GM21825 (cell line): ENCODE results near the gene ESRRG.

Experiments used
- ATAC-seq: cut with Tn5 transposase; IDR thresholded peaks from one replicate; pipeline ENCODE4 v1.9.1; 2021; ENCODE audit warnings: mild to moderate bottlenecking, moderate library complexity; ENCODE audit not compliant: unreplicated experiment

ESRRG gene

GRCh38 chr1:216523043-216523442 is 200.2 kb downstream of the ESRRG start:
- ATAC-seq = no peak

DNA sequence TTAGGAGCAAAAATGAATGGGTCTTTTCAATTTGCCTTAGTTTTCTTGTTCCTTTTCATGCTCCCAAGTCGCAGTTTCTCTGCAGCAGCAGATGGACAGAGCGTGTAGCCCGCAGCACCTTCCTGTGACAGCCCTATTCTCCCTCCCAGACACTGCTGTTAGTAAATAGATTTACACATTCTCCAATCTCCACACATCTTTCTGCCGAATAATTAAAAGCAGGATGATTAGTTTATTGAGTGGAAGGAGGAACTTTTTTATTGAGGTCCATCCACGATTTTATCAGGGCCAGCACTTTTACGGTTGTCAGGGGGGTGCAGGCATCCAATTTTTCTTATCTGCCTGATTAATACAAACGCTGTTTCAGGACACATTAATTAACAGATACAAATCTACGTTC is 201.8 kb downstream of the ESRRG start:
- ATAC-seq = no peak

- no peak for ATAC-seq
These were observed 204.2 kb downstream of the ESRRG start for GRCh38 chr1:216518844-216519627.

DNA sequence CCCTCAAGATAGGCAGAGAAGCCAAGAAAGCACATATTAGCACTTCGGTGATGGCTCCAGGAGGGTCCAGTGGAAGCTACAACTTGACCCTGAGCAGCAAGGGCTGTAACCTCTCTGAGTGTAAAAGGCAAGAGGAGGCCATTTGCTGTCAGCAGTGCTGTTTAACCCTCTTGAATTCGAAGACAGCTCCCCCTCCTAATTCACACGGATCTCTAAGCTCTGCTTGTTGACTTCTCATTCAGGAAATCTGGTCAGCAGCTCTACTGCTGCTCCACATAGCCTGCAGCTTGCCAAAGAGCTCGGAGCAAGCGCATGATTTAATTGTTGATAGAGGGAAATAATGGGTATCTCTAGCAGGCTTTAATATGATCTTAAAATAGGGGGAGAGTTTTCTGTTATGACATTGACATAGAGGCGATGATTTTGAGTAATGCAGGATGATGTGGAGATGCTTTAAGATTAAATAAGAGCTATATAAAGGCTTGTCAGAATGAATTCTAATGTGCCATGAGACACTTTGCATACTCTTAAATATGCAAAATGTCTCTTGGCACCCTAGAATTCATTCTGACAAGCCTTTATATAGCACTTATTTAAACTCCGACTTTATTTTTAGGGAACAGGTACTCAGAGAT is 220.6 kb downstream of the ESRRG start:
- no peak for ATAC-seq

DNA sequence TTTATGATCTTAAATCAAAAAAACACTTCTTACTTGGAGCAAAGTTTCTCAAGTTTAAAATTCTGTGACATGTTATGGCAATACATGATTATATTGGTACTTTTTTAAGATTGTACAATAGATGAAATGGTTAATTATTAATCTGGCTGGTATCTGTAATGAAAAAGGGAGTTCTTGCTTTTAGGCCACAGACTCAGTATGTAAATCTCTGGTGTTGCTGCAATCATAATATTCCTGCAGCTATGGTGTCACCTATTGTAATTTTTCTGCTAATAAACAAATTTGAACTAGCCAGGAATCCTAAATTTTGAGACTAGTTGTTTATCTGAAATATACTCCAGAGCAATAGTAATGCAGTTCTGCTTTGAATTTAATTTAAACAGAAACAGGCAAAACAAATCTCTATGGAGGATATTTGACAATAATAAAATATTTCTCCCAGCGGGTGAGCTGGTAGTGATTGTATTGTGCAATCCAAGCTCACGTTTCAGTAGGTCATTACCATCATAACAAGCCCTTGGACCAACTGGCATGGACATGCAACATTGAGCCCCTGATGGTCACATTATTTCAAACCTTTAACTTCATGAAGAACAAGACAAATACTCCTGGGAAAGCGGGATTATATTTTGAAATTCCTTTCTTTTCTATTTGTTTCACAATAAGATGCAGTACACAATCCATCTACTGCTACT is 222.8 kb downstream of the ESRRG start:
- no peak for ATAC-seq

DNA sequence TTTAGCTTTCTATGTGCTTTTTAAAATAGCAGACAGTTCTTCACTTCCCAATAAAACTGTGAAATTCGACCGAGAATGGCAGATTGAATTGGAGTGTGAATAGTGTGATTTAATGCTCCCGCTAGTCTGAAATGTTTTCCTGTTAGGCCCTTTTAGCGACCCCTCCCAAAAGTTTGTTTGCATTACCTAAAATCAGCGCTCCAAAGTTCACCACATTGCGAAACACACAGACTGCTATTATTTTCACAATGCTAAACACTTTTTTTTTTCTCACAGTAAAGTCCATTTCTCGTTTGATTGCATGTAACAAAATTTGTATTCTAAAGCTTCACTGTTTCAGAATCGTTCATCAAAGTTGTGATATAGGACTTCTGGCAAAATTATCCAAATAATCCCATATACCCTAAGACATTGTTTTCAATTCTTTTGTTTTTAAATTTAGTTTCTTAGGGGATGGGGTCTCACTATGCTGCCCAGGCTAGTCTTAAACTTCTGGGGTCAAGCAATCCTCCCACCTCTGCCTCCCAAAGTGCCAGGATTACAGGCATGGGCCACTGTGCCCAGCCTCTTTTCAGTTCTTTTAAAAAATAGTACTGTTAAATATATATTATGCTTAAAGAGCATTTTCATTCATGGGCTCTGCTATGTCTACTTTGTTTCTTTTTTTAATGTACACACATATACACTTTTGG is 223.5 kb downstream of the ESRRG start:
- ATAC-seq = no peak

DNA sequence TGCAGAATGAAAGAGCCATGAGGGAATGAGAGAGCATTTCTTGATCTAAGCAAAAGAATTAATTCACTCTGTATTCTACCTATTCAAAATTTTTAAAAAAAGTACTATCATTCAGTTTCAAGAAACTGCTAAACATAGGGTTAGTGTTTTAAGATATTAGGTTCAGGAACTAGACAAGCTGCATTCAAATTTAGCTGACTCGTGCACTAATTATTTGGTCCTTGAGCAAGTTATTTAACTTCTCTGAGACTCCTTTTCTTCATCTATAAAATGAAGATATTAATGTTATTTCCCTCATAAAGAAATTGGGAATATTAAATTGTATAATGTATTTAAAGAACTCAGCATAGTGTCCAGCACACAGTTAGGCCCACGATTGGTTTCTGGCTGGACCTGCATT is 225.0 kb downstream of the ESRRG start:
- no peak for ATAC-seq

DNA sequence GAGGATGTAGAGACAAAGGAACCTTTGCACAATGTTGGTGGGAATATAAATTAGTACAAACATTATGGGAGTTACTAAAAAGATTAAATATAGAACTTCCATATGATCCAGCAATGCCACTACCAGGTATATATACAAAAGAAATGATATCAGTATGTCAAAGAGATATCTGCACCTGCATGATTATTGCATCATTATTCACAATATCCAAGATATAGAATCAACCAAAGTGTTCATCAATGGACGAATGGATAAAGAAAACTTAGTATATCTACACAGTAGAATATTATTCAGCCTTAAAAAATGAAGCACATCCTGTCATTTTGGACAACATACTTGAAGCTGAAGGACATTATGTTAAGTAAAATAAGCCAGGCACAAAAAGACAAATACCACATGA is 238.2 kb downstream of the ESRRG start:
- no peak for ATAC-seq

- ATAC-seq = no peak
These were observed 239.4 kb downstream of the ESRRG start for GRCh38 chr1:216483672-216484401.

- no peak for ATAC-seq
These were observed 240.6 kb downstream of the ESRRG start for GRCh38 chr1:216482620-216483019.

GRCh38 chr1:216478238-216478637 is 245.0 kb downstream of the ESRRG start:
- no peak for ATAC-seq

DNA sequence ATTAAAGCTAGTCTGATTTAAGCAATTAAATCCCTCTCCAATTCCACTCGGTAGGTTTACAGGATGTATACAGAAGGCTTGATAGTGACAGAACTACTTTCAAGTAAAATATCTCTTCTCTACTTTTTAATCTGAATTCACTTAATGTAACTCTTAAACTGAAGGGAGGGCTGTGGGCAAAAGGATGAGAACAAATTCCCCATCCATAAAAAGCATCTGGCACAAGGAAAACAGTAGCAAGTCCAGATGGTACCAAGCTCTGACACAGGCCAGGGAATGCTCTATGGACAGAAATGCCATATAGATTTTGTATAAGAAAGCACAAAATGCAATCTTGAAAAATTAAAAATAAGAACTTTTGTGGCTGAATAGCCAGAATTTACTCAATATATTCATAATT is 246.9 kb downstream of the ESRRG start:
- no peak for ATAC-seq

DNA sequence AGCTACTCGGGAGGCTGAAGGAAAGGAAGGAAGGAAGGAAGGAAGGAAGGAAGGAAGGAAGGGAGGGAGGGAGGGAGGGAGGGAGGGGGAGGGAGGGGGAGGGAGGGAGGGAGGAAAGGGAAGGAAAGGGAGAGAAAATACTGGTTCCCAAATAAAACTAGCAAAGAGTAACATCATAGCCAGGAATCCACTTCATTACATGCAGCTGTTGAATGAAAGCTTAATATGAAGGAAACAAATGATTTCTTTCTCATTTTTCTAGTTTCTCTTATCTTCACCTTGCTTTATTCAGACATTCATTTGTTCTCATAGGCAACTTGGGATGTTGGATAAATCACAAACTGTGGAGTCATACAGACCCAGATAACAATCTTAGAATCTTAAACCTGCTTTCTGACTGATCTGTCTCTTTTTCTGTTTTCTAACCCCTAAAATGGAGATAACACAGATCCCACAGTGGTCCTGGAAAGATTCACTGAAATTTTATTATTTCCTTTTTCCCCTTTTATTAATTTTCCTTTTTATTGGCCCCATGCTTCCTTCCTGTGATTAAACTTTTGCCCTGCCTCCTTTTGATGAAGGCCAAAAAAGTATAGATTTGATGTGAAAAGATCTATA is 247.5 kb downstream of the ESRRG start:
- ATAC-seq = no peak

DNA sequence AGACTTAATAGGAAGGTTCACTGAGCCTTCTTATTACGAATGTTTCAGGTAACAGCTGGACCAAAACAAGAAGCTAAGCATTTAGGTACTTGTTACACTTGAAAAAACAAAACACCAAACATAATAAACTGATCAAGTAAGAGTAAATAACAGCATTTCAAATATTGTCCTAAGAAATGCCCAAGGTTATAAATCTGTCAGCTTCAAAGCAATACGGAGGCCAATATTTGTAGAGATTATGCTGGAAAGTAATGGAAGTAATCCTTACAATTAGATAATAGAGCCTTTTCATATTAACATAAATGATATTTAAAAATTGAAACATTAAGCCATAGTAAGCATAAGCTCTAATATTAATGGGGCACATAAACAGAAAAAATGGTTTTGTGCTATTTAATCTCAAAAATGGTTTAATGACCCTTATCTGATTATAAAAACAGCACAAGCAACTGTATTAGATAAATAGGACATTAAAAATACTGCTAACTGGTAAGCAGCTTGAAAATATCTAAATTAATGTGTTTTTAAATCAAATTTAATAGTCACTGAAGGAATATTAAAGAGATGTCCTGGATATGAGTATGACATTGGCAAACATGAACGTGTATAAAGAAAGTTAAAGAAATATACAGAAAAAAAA is 256.9 kb downstream of the ESRRG start:
- ATAC-seq = no peak

- ATAC-seq = no peak
These were observed 258.7 kb downstream of the ESRRG start for GRCh38 chr1:216464489-216464888.

DNA sequence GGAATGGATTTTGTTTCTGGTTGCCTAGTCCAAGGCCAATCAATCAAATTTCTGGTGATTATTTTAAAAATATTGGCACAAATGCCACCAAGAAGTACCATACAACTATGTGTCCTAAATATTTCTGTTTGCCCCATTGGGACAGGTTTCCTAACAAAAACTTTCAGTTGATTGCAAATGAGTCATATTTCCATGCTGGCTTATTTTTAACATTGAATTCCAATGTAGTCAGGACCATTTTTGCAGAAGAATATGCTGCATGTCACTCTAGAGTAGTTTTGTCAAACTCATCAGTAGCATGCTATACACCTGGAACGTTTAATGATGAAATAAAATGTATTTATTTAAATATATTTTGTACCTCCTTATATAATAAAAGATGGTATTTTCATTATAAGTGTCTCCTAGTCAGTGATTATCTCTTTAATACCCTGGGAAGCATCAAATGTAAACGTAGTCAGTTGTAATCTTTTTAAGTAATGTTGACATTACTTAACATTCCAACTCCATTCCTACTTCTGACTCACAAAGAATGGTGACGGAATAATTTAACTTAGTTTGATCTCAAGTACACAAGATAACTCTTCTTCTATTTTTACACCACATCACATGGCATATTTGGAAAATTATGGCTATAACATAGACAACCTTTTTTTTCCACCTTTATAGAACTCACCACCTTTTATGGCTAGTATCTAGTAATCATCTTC is 261.0 kb downstream of the ESRRG start:
- no peak for ATAC-seq

GRCh38 chr1:216461466-216461865 is 261.8 kb downstream of the ESRRG start:
- ATAC-seq = no peak

- ATAC-seq = no peak
These were observed 263.5 kb downstream of the ESRRG start for GRCh38 chr1:216459651-216460207.

- ATAC-seq = no peak
These were observed 264.4 kb downstream of the ESRRG start for GRCh38 chr1:216458812-216459211.
